Pons (tissue), 1 donor: ENCODE data around the gene SGO2.
"Not testable (repeated sequence)": the region's sequence is repeated elsewhere in the genome, so short reads cannot be mapped to it uniquely, and the experiment has no call there.

Experiments used
- DNase-seq: peaks from one replicate; pipeline ENCODE4 v3.0.0-alpha.2; 2016; ENCODE audit warnings: low spot score

Gene SGO2

DNA sequence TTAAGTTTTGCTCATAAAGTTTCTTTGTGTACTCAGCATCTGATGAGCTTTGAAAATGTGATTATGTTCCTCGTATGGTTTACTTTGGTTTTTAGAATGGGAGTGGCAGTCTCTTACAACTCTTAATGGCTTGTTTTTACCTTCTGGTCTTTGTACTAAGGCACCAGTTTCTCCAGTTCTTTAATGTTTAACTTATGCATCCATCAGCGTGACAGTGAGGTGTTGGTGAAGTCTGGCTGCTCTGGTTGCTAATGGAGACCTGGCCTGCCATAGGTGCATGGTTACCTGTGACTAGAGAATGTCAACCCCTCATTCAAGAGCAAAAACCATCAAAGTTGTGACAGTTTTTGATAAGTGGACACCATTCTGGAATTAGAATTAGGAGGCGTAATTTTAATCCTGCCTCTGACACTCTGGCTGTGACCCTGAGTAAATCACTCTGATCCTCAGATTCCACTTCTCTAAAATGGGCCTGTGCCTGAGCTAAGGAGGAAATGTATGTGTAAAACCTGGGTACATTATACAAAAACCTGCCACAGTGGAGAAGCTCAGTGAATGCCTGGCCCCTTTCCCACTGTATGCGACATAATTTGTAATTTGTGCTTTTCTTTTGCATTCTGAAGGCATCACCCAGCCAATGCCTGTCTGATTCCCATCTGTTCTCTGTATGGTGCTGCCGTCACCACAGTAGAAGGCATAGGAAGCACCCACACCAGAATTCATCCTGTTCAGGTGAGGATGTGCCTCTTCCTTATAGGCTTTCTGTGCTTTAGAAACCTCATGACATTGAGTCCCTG is 71.0 kb downstream of the SGO2 start:
- no peak for DNase-seq

GRCh38 chr2:200599206-200599605 is 73.2 kb downstream of the SGO2 start:
- no peak for DNase-seq

GRCh38 chr2:200600549-200601225 is 74.7 kb downstream of the SGO2 start:
- DNase-seq, result no peak

DNA sequence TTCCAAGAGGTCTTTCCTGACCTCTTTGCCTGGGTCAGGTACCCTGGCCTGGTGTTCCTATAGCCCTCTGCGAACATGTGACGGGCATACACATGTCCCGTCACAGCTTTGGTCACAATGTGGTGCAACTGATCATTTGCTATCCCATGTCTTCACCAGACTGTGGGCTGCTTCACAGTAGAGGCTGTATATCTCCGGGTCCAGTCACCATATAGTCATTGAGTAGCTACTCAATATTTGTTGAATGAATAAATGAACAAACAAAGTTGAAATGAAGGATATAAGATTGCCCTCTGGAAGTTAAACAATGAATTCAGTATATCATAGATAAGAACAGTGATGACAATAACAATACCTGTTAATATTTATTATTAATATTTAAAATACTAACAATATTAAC is 76.6 kb downstream of the SGO2 start:
- no peak for DNase-seq

- DNase-seq, result no peak
Observed at GRCh38 chr2:200603972-200604371, 78.0 kb downstream of the SGO2 start.

- no peak for DNase-seq
Observed at GRCh38 chr2:200604571-200605255, 78.7 kb downstream of the SGO2 start.

DNA sequence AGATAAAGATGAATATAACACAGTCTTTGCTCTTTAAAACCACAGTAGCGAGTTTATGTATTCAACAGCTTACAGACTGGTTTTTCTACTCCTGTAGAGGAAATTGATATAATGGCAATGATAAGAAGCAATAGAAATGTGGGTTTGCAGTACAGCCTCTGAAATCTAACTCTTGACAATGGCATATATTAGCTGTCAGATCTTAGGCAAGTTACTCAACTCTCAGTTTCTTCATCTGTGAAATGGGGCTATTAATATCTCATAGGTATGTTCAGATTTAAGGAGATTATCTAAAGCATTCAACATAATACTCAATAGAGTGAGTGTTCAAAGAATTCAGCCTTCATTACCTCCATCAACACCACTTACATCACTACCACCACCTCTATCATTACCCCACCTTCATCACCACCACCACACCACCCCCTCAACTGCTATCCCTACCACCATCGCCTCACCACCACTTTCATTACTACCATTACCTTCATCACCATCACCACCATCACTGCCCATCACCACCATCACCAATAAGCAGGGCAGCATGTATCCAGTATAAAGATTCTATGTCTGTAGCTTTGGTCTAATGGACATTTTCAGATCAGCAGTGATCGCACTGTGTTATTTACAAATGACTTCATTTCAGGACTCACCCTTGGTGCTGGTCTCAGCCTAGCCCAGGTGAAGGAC is 82.5 kb downstream of the SGO2 start:
- DNase-seq, result no peak

- DNase-seq, result no peak
Observed at GRCh38 chr2:200609028-200609614, 83.1 kb downstream of the SGO2 start.

GRCh38 chr2:200610217-200610616 is 84.2 kb downstream of the SGO2 start:
- not testable (repeated sequence) for DNase-seq

GRCh38 chr2:200613692-200614091 is 87.7 kb downstream of the SGO2 start:
- no peak for DNase-seq

- no peak for DNase-seq
Observed at GRCh38 chr2:200614249-200614648, 88.2 kb downstream of the SGO2 start.

- no peak for DNase-seq
Observed at GRCh38 chr2:200615247-200615646, 89.2 kb downstream of the SGO2 start.

DNA sequence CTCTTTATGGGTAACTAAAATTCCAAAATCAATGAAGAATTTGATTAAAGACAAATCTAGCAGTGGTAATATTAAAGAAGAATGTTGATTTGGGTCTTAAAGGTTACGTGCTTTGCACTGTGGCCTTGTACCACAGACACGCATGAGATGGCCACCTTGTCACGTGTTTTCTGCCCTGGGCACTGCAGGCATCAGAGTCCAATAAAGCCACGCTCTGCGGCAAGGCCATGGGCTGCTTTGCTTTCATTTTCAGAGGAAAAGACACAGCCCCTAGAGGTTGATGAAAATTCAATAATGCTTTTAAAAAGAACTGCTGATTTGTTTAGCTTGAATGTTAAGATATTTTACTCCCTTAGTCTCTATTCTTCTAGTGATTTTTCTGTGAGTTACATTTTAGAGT is 90.2 kb downstream of the SGO2 start:
- peak; percentile 28 for DNase-seq

GRCh38 chr2:200616656-200617055 is 90.6 kb downstream of the SGO2 start:
- no peak for DNase-seq

DNA sequence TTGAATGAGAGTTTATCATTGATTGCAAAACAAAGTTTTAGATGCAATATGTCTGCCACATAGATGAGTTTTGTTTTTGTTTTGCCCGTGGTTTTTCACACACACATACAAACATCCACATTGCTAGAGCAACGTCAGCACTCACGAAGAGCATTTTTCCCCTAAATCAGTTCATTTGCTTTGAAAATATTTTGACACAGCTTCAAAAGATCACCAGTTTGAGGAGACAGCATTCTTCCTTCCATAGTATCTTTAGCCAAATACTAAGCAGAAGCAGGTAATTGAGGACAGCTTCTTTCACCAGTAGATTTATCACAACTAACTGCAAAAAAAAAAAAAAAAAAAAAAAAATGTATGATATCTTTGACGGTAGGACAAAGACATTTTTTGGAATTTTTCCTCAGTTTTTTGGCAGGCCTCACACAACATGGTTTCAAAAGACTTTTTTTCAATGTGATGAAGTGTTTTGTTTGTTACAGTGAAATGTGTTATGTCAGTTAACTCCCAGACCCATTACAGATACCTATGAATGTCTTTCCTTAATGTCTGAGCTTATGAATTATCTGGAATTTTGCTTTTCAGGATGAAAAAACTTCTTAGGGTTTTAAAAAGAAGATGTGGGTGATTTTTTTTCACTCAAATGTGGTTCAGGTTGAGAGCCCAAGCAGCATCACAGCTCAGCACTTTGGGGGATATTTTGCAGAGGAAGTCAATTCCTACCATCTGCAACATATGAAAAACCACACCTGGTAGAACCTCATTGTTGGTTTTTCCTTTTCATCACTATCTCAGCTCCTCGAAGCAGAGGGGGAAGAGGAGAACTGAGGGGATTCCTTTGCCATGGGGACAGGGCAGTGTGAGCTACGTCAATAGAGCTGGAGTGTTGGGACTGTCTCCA is 91.4 kb downstream of the SGO2 start:
- DNase-seq, result no peak

DNA sequence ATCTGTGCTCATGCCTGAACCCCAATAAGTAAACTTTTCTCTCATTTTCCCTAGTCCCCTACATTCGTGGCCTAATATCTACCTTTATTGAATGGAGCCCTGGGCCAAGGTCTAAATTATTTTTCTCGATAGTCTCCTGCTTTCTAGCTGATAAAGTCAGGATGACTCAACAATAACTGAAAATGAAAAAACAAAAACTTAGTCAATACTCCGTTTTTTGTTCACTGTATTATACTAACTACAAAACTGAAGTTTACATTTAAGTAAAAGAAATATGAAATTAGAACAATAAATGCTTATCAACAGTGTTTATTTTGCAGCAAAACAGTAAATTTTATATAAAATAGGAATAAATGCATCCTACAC is 92.0 kb downstream of the SGO2 start:
- DNase-seq, result no peak

- DNase-seq, result peak; percentile 65
Observed at GRCh38 chr2:200618590-200619021, 92.6 kb downstream of the SGO2 start.

GRCh38 chr2:200619279-200619678 is 93.3 kb downstream of the SGO2 start:
- DNase-seq, result no peak

DNA sequence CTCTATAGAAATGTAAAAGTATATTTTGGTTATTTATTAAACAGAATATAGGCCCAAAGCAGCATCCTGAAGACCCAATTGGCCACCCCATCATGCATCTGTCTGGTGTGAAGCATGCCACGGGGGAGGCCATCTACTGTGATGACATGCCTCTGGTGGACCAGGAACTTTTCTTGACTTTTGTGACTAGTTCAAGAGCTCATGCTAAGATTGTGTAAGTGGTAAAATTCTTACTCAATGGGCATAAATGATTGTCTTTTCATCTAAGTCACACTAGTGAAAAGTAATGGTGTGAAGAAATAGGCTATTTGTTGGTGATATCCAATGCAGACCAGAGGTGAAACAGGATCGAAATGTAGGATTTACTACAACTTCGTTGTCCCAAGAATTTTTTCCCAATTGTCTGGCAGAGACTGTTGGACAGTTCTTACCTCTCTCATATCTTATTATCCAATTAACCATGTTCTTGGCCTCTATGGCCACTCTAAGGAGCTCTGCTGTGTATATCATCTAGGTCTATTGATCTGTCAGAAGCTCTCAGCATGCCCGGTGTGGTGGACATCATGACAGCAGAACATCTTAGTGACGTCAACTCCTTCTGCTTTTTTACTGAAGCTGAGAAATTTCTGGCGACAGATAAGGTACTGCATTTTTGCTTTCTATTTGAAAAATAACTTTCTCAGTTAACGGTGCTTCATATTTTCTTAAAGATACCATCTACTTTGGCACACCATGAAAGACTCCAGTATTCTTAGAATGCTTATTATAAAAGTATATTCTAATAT is 94.8 kb downstream of the SGO2 start:
- DNase-seq, result no peak

GRCh38 chr2:200622106-200622505 is 96.1 kb downstream of the SGO2 start:
- DNase-seq, result no peak
